Activated CD4-positive, CD25-positive, alpha-beta regulatory T cell treated with anti-CD3 and anti-CD28 coated beads, Interleukin-2, amount 50 U/mL, for 24 hours (primary cell): Measurements from ENCODE around the gene TMX2.

Source experiments
- ATAC-seq, 2 donors: fragments of 150-1000 bp; cut with Tn5 transposase; one replicate each; pipeline ENCODE4 v1.10.0; 2021; ENCODE audit warnings: mild to moderate bottlenecking in 1 of 2, moderate library complexity in 1 of 2

TMX2 gene

GRCh38 chr11:57771365-57771764 lies 59.0 kb downstream of the TMX2 start:
- ATAC-seq: no peak

- ATAC-seq: no peak
Observed at GRCh38 chr11:57772562-57772961, 60.2 kb downstream of the TMX2 start.

GRCh38 chr11:57773026-57773598 lies 60.7 kb downstream of the TMX2 start:
- ATAC-seq: no peak

GRCh38 chr11:57775491-57775890 lies 63.1 kb downstream of the TMX2 start:
- ATAC-seq: no peak

- ATAC-seq: no peak
Observed at GRCh38 chr11:57776031-57776521, 63.7 kb downstream of the TMX2 start.

GRCh38 chr11:57776577-57777210 lies 64.3 kb downstream of the TMX2 start:
- no peak for ATAC-seq

- no peak for ATAC-seq
Observed at GRCh38 chr11:57777969-57778317, 65.5 kb downstream of the TMX2 start.

GRCh38 chr11:57778318-57779037 lies 66.1 kb downstream of the TMX2 start:
- ATAC-seq: no peak

- no peak for ATAC-seq
Observed at GRCh38 chr11:57779276-57779675, 66.9 kb downstream of the TMX2 start.

GRCh38 chr11:57781529-57781943 lies 69.1 kb downstream of the TMX2 start:
- ATAC-seq: no peak

- ATAC-seq: no peak
Observed at GRCh38 chr11:57785072-57785471, 72.7 kb downstream of the TMX2 start.

- ATAC-seq: no peak
Observed at GRCh38 chr11:57786436-57786835, 74.0 kb downstream of the TMX2 start.

- ATAC-seq: no peak
Observed at GRCh38 chr11:57787006-57787604, 74.7 kb downstream of the TMX2 start.

- no peak for ATAC-seq
Observed at GRCh38 chr11:57787920-57788702, 75.7 kb downstream of the TMX2 start.

- ATAC-seq: no peak
Observed at GRCh38 chr11:57788703-57789088, 76.3 kb downstream of the TMX2 start.
